Left ventricle myocardium inferior (tissue), 1 donor: Measurements from ENCODE around the gene OPCML. TPM values are rescaled to one million over a fixed set of nuclear protein-coding genes. Genes with fewer than 3 reads are reported as not detected.

Experiments used
- DNase-seq: peaks from one replicate; pipeline ENCODE4 v3.0.0-alpha.2; 2020
- H3K27ac ChIP-seq: fragments of 200-600 bp; replicated peaks from 2 replicates; pipeline ENCODE4 v1.8.0; 2021
- H3K27me3 ChIP-seq: fragments of 200-600 bp; 2 replicates; pipeline ENCODE4 v1.8.0; 2021; ENCODE audit warnings: low read depth
- H3K36me3 ChIP-seq: fragments of 200-600 bp; 2 replicates; pipeline ENCODE4 v1.8.0; 2021
- H3K4me1 ChIP-seq: fragments of 200-600 bp; 2 replicates; pipeline ENCODE4 v1.8.0; 2021
- H3K4me3 ChIP-seq: fragments of 200-600 bp; 2 replicates; pipeline ENCODE4 v1.8.0; 2021; ENCODE audit warnings: mild to moderate bottlenecking, moderate library complexity
- H3K9me3 ChIP-seq: fragments of 200-600 bp; replicated peaks from 2 replicates; pipeline ENCODE4 v1.8.0; 2021
- intact Hi-C: fragments of 100-400 bp; cut with micrococcal nuclease; formaldehyde crosslinking; loops from one replicate; pipeline ENCODE4 v1.11.0; 2022
- total RNA-seq: library from RNA; stranded (reverse); fragmentation: NEBNext Ultra II Directional; extraction: Animal tissue kit (Norgen Biotek cat#: 25700); gene quantifications from one replicate; pipeline ENCODE4 v1.2.1, GENCODE V29; 2021
- TF ChIP-seq, protein P1 (sequence below): fragments of 200-600 bp; IDR thresholded peaks from 2 replicates; pipeline ENCODE4 v1.8.0; 2021; ENCODE audit warnings: antibody characterized with exemption, mild to moderate bottlenecking, borderline replicate concordance
- donor health status: DM: no; HTN: yes; CAD: no; lungs with severe emphysema.

Gene OPCML
- total RNA-seq, 1 donor from 2014 or later = 0.63 TPM

DNA sequence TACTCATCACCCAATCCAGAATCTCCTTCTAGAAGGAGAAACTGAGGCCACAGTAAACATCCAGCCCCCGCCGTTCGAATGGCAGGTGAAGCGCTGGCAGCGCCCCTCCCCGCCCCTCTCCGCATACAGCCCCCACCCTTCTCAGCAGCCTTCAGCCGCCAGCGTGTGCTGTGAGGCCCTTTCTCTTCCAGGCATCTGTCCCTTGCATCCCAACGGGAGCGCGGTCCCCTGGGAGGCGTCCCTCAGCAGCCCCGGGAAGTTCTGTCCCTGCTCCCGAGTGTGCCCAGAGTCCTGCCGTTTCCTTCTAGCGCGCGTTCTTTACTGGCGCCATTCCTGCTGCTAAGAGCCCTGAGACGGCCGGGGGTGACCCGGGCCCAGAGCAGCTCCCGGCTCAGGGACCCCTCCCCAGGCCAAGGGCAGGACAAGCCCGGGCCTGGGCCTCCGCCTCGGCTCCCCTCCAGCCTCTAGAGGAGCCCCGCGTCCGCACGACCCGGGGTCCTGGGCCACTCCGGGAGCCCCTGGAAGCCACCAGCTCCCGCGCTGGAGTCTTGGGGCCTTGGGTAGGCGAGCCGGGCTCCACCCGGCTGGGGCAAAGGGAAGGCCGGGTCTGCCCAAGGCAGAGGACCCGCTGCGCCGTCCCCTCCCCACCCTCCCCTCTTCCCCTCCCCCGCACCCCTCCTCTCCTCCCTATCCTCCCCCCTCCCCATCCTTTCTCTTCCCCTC is 450.4 kb downstream of the OPCML start:
- intact Hi-C loops = no loop called here
- H3K27me3 ChIP-seq = peaks cover 95% of the 10 kb centered on the region
- no peak overlapping the region for H3K4me3 ChIP-seq
- no peaks in the 10 kb centered on the region for H3K9me3 ChIP-seq
- peaks cover 6% of the 10 kb centered on the region for H3K4me1 ChIP-seq
- no peak for DNase-seq
- no peaks in the 10 kb centered on the region for H3K36me3 ChIP-seq
- no peak overlapping the region for H3K27ac ChIP-seq
- TF ChIP-seq, protein P1, sequence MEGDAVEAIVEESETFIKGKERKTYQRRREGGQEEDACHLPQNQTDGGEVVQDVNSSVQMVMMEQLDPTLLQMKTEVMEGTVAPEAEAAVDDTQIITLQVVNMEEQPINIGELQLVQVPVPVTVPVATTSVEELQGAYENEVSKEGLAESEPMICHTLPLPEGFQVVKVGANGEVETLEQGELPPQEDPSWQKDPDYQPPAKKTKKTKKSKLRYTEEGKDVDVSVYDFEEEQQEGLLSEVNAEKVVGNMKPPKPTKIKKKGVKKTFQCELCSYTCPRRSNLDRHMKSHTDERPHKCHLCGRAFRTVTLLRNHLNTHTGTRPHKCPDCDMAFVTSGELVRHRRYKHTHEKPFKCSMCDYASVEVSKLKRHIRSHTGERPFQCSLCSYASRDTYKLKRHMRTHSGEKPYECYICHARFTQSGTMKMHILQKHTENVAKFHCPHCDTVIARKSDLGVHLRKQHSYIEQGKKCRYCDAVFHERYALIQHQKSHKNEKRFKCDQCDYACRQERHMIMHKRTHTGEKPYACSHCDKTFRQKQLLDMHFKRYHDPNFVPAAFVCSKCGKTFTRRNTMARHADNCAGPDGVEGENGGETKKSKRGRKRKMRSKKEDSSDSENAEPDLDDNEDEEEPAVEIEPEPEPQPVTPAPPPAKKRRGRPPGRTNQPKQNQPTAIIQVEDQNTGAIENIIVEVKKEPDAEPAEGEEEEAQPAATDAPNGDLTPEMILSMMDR = no peak

DNA sequence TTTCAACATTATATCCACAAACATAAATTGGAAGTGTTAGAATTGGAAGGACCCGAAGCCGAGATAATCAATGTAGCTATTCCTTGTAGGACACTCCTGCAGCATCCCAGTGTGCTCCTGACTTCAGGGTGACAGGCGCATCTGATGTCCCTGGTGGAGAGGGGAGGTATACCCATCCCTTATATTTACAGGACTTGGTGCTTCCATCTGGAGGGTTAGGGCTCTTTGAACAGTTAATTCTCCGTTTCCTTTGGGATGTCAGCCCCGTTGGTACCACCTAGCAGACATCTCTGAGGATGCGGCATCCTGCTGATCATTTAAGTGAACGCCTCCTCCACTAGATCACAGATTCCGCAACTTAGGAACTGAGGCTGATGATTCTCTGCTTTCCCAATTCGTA is 451.3 kb downstream of the OPCML start:
- intact Hi-C loops = no loop called here
- H3K27me3 ChIP-seq = peaks cover 95% of the 10 kb centered on the region

DNA sequence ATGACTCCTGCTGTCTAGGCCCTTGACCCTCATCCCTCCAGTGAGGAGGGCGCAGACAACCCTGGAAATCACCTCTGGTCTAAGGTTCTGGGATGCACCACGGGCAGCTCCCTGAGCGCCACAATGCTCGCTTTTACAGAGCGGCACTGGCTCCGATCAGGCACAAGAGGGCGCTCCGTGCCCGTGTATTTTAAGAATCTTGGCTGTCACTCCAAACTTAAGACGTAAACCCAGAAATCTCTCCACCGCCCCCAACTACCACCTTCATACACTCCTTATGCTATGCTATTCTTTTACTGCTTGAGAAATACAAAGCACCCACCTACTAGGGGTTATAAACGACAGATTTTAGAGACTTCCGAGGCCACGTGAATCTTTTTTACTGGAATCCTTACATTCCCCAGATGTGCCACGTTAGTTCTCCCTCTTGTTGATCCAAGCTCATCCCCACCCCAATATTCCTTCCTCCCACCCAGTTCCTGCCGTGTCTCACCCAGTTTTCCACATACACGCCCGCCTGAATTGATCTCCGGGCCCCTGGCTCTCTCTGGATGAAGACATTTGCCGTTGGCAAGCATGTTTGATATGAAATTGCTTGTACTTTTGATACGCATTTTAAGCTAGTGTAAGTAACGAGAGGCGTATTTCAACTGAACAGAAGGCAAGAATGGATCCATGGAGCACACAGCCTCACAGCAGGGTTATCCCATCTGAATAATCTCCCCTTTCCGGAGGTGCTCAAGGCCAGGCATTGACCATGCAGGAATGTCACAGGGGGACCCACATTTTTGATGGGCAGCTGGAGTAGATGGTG is 453.5 kb downstream of the OPCML start:
- Histone ChIP-seq H3K9me3 (no peaks in the 10 kb centered on the region), H3K27me3 (peaks cover 90% of the 10 kb centered on the region), H3K4me3 (no peak overlapping the region), H3K4me1 (peaks cover 6% of the 10 kb centered on the region), H3K27ac (no peak overlapping the region), H3K36me3 (no peaks in the 10 kb centered on the region)
- intact Hi-C loops = no loop called here
- TF ChIP-seq, protein P1 = peak; percentile 83
- DNase-seq = no peak

More for the DNA sequence above, 451.3 kb downstream of the OPCML start:
- TF ChIP-seq, protein P1 = no peak
- peaks cover 6% of the 10 kb centered on the region for H3K4me1 ChIP-seq
- H3K4me3 ChIP-seq = no peak overlapping the region
- DNase-seq = no peak
- no peaks in the 10 kb centered on the region for H3K9me3 ChIP-seq
- H3K27ac ChIP-seq = no peak overlapping the region
- H3K36me3 ChIP-seq = no peaks in the 10 kb centered on the region

DNA sequence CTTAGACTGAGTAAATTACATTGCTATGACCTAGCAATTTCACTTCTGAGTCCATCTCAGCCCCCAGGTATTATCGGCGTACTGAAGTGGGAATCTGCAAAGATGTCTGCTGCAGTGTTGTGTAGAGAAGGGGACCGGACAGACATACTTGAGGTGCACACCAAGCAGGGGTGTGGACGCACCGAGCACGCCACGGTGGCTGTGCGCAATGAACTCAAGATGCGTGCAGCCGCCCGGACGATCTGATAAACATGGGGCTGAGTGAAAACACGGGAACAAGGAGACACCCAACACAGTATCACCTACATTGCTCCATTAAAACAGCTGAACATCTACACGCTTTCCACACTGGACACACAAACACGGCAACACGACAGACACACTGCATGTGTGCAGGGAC is 454.3 kb downstream of the OPCML start:
- no peak overlapping the region for H3K27ac ChIP-seq
- H3K9me3 ChIP-seq = no peaks in the 10 kb centered on the region
- no peak for DNase-seq
- intact Hi-C loops = no loop called here
- H3K27me3 ChIP-seq = peaks cover 90% of the 10 kb centered on the region
- no peaks in the 10 kb centered on the region for H3K36me3 ChIP-seq
- TF ChIP-seq, protein P1 = no peak
- H3K4me3 ChIP-seq = no peak overlapping the region
- peaks cover 1% of the 10 kb centered on the region for H3K4me1 ChIP-seq

DNA sequence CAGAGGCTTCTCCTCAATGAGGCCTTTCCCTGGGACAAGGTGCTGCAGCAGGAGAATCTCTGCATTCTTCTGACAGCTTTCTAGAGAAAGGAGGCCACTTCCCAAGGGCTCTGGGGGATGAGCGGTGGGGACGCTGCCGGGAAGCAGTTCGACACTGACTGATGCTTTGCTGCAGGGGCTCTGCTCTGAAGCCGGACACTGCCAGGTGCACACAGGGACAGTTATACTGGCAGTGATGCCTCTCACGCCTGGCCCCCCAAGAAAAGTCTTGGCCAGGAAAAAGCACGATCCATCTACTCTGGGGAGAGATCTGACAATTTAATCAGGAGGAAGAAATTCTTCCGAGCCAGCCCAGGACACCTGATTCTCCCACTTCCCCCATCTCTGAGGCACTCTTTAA is 456.9 kb downstream of the OPCML start:
- H3K4me3 ChIP-seq = no peak overlapping the region
- intact Hi-C loops = no loop called here
- no peaks in the 10 kb centered on the region for H3K9me3 ChIP-seq
- H3K4me1 ChIP-seq = no peaks in the 10 kb centered on the region
- H3K27me3 ChIP-seq = peaks cover 95% of the 10 kb centered on the region
- DNase-seq = no peak
- TF ChIP-seq, protein P1 = no peak
- no peak overlapping the region for H3K27ac ChIP-seq
- H3K36me3 ChIP-seq = no peaks in the 10 kb centered on the region
